Measurements from ENCODE around the gene PFN1. TPM values are rescaled to one million over a fixed set of nuclear protein-coding genes. Genes with fewer than 3 reads are reported as not detected.

The PFN1 gene
- 381 and 445 TPM in 2 replicates for total RNA-seq

DNA sequence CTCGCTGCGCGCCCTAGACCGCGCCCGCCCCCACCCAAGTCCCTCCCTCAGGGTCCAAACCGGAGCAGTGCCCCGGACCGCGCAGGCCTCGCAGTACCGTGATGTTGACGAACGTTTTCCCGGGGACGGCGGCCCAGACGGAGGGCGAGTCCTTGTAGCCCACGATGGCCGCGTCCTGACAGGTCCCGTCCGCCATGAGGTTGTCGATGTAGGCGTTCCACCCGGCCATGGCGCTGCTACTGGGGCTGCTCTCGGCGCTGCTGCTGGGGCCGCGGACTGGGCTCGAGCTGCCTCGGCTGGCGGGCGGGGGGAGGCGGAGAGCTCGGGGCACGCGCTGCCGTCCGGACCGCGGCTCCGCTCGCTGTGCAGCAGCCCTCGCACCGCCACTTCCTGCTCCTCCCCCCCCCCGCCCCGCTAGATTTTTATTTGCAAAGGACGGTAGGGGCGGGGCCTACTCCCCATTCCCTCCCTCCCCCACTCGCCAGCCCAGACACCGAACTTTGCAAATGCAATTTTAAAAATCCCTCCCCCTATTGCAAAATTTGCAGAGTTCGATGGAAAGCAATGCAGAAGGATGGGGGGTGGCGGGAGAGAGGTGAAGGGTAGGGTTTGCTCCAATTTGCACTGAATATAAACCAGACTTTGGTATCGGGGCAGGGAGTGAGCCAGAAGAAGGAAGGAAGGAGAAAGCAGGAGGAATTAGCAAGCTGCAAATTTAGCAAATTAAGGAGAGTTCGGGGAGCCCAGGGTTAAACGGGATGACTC lies at the start of gene PFN1:
TSS of gene PFN1 (minus strand) at position 365 of the 765 bp plus-strand sequence. CDS start at position 229, 136 bp downstream.

DNA sequence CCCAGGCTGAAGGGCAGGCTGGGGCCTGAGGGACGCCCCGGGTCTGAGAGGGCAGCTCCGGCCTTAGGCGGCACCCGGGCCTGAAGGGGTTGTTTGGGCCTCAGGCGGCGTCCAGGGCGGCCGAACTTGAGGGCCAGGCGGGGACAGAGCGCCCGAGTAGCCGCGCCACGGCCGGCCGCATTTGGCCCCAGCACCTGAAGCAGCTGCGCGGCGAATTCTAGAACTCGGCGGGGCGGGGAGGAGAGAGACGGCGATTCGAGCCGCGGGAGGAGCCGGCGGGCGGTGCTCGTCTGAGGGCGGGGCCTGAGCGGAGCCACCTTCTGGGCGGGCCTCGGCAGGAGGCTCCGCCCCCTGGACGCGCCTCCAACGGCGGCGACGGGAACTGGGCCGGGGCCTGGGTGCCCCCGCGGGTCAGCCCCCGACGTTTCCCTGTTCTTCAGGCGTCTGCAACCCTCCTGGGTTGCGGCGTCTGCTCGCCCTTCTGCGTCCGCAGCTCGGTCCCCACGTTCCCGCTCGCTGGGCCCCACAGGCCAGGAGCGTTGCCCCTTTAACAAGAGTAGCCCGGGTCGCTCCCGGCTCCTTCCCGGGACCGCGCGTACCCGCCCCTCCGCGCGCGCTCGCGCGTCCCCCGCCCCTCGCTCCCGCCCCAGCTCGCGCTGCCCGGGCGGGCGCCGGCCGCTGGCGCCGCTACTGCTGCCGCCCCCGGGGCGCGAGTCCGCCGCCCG lies 49.1 kb upstream of the PFN1 start, which contains the start of the genes INCA1 and KIF1C:
TSS of gene INCA1 (minus strand) at position 221 of the 725 bp plus-strand sequence. CDS start 3,085 bp downstream, outside the sequence.
TSS of gene KIF1C (plus strand) at position 649 of the 725 bp plus-strand sequence. CDS start 2,297 bp downstream, outside the sequence.

GRCh38 chr17:4986951-4987766 lies 38.8 kb upstream of the PFN1 start, which contains the start of gene CAMTA2:
CAMTA2 (minus strand) TSS chr17:4987675; CDS start chr17:4986222, 1,453 bp downstream.

DNA sequence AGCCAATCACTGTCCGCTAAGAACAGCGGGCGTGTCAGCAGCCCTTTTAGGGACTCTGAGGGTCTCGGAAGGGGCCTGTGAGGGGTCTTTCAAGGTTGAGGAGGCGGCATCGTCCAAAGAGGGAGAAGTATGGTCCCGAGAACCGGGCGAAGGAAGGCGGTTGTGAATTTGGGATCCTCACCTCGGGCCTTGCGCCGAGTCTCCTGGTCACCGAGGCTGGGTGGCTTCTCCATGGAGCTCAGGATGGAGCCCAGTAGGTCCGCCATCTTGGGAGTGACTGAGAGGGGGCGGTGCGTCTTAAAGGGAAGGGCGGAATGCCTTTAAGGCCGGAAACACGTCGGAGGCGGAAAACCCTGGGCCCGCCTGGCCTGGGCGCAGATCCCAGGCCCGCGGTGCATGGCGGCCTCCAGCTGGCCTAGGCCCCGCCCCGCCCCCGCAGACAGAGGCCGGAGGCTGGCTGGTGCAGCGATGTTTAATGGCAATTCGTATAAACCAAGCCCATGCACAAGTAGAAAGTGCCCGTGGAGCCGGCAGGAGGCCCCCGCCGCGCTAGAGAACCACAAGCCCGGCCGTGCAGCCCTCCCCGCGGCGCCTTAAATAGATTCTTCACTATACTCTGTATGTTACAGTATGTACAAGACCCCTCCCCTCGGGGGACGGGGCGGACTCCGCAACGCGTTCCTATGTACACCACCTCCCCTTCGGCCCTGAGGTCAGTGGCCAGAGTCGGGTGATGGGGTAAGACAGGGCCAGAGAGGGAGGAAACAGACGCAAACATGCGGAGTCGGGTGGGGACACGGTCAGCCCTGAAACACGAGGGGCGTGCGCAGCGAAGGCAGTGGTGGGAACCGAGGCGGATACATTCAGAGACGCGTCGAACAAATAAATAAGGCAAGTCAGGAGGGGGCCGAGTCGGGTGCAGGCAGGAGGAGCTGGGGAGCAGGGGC lies 19.5 kb upstream of the PFN1 start, which contains the start of gene SPAG7:
TSS of gene SPAG7 (minus strand) at position 279 of the 947 bp plus-strand sequence. CDS start at position 266, 13 bp downstream.

DNA sequence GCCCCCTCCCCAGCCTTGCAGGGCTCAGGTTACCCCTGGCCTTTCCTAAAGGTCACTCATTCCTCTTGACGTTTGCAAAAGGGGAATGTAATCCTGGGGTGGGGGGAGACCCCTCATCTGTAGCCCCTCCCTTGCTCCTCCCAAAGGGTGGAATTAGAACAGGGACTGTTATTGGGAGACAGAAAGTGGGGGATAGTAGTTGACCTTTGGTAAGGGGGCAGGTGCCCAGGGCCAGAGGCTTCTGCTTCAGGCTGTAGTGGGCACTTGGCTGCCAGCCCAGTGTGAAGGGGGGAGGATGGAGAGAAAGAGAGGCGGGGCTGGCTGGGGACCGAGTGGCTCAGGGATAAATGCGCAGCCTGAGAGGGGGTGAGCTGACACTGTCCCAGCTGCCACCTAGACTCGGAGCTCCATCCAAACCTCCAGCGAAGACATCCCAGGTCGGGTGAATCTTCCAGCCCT lies 2.4 kb upstream of the PFN1 start, which contains the start of gene ENO3:
TSS of gene ENO3 (plus strand) at position 374 of the 459 bp plus-strand sequence. CDS start 711 bp downstream, outside the sequence.

DNA sequence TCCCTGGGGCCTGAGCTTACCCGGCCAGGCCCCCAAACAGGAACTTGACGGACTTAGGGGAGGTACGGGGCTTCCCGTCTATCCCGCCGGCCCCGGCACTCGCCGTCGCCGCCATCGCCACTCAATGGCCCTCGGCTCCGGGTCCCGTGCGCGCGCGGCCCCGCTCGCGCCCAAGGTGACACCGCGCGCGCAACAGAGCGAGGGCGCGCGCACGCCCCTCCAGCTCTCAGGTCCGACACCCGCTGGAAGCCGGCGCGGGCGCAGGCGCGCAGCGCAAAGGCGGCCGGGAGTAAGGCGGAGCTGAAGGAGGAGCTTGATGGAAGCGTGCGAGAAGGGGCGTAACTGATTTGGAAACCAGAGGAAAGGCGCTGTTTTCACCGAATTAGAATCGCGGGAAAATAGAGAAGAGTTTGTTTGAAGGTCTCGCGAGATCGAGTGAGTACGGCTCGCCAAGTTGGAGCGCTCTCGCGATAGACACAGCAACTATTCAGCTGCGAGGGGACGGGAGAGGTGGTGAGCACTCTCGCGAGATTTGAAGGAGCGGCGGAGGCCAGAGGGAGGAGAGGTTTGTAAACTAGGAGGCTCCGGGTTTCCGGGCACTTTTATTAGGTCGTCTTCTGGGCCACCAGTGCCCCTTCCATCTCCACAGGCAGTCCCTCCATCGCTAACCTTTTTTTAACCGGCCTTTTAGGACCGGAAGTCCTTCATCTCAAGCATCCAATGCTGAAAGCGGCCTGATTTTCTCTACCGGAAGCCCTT lies 8.4 kb downstream of the PFN1 start, which contains the start of the genes RNF167 and SLC25A11:
TSS of gene RNF167 (plus strand) at position 473 of the 759 bp plus-strand sequence. CDS start 642 bp downstream, outside the sequence.
TSS of gene SLC25A11 (minus strand) at position 251 of the 759 bp plus-strand sequence. CDS start at position 115, 136 bp downstream.

DNA sequence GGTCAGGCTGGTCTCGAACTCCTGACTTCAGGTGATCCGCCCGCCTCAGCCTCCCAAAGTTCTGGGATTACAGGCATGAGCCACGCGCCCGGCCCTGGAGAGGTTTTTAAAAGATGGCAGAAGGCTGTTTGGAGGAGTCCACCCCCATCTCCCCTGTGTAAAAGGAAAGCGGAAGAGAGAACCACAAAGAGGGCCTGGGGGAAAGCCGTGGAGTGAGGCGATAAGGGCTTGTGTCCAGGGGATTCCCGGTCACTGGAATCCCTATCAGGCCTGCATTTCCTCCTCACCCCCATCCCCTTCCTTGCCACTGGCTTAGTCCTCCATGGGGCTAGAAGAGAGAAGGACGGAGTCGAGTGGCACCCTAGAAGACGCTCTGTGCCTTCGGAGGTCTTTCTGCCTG lies 16.4 kb downstream of the PFN1 start, which contains the start of gene GP1BA:
TSS of gene GP1BA (plus strand) at position 315 of the 400 bp plus-strand sequence. CDS start 328 bp downstream, outside the sequence.

DNA sequence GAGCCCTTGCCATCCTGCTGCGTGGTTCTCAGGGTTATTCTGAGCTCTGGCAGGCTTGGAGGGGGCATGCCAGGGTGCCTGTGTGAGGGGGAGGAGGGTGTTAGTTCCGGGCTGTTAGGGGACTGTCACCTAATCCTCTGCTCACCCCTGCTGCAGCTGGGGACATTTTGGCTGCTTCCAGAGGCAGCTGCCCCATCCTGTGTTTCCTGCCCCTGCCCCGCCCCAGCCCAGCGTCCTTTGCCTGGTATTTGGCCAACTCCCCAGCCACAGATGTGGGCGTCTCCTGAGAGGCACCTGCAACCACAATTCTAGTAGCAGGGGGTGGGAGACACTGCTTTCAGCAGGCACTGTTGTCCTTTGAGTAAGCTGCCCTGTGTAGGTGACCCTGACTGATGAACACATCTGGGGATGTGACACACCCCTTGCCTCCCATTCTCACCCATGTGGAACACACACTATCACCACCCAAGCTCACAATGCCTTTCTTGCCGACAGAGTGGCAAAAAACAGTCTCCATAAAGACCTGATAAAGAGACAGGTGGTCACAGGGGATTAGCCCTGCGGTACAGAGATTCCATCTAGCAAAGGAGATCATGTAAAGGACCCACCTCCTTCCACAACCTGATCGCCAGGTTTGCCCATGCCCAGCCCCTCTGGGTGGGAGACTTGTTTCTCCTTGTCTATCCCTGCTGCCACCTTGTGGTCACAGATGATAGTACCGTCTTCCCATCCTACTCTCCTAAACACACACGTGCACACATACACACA lies 45.1 kb downstream of the PFN1 start, which contains the start of gene CHRNE:
TSS of gene CHRNE (minus strand) at position 48 of the 768 bp plus-strand sequence. CDS start at position 13, 35 bp downstream.

DNA sequence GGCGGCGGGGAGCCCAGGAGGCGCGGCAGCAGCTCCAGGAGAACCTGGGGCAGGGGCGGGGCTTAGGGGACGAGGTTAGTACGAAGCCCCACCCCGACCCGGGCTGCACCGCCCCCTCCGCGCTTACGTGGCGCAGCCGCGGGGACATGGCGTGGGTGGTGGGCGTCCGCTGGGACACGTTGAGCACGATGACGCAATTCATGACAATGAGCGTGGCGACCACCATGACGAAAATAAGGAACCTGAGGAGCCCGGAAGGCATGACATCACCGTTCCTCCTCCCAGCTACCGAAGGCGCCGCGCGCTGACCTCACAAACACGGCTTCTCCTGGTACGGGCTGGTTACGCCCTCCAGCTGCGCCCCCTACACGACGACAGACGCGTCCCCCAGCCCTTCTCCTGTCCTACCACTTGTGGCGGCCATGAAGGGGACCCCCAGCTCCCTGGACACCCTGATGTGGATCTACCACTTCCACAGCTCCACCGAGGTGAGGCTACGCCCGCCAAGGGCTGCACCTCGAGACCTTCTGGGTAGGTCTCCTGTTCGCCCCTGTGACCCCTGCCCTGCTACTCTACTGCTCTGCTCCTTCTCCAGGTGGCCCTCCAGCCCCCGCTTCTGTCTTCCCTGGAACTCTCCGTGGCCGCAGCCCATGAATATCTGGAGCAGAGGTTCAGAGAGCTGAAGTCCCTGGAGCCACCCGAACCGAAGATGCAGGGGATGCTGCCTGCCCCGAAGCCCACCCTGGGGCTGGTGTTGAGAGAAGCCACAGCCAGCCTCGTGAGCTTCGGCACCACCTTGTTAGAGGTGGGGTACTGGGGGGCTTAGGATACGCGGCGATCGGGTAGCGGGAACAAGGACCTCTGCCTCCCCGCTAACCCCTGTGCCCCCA lies 48.7 kb downstream of the PFN1 start, which contains the start of gene C17orf107:
TSS of gene C17orf107 (plus strand) at position 196 of the 890 bp plus-strand sequence. CDS start at position 423, 227 bp downstream.

Other genes starting within 250 kb of the PFN1 start
- 9.0 and 11.9 TPM in 2 replicates for gene PELP1, start 244.4 kb downstream of the PFN1 start, total RNA-seq
- gene ARRB2, start 237.9 kb downstream of the PFN1 start, total RNA-seq = 2.1 and 3.2 TPM in 2 replicates
- gene MED11, start 217.1 kb downstream of the PFN1 start, total RNA-seq = 10.4 and 16.5 TPM in 2 replicates
- gene ZMYND15, start 208.7 kb downstream of the PFN1 start, total RNA-seq = 0.09 and 0.14 TPM in 2 replicates
- 1.8 and 2.1 TPM in 2 replicates for gene CXCL16, start 208.6 kb downstream of the PFN1 start, total RNA-seq
- gene TM4SF5, start 176.6 kb downstream of the PFN1 start, total RNA-seq = not detected in 2 replicates
- 0.74 and 3.3 TPM in 2 replicates for gene VMO1, start 162.2 kb downstream of the PFN1 start, total RNA-seq
- not detected in 2 replicates for gene GLTPD2, start 159.6 kb downstream of the PFN1 start, total RNA-seq
- 164 and 179 TPM in 2 replicates for gene PSMB6, start 152.4 kb downstream of the PFN1 start, total RNA-seq
- 14.2 and 15.8 TPM in 2 replicates for gene PLD2, start 141.4 kb downstream of the PFN1 start, total RNA-seq
- gene MINK1, start 115.2 kb downstream of the PFN1 start, total RNA-seq = 17.1 and 21.0 TPM in 2 replicates
- gene C17orf107, start 49.0 kb downstream of the PFN1 start, total RNA-seq = 4.3 and 6.1 TPM in 2 replicates
- 0.14 and 1.4 TPM in 2 replicates for gene CHRNE, start 45.4 kb downstream of the PFN1 start, total RNA-seq
- gene GP1BA, start 16.3 kb downstream of the PFN1 start, total RNA-seq = not detected in 2 replicates
- gene SLC25A11, start 8.5 kb downstream of the PFN1 start, total RNA-seq = 51.8 and 62.5 TPM in 2 replicates
- gene RNF167, start 8.3 kb downstream of the PFN1 start, total RNA-seq = 12.2 and 15.3 TPM in 2 replicates
- gene ENO3, start 2.6 kb upstream of the PFN1 start, total RNA-seq = 1.6 and 2.6 TPM in 2 replicates
- 50.8 and 60.6 TPM in 2 replicates for gene SPAG7, start 19.3 kb upstream of the PFN1 start, total RNA-seq
- gene CAMTA2, start 39.1 kb upstream of the PFN1 start, total RNA-seq = 6.8 and 6.9 TPM in 2 replicates
- 0.37 and 0.57 TPM in 2 replicates for gene INCA1, start 49.0 kb upstream of the PFN1 start, total RNA-seq
- gene KIF1C, start 49.4 kb upstream of the PFN1 start, total RNA-seq = 77.7 and 97.3 TPM in 2 replicates
- gene SLC52A1, start 86.9 kb upstream of the PFN1 start, total RNA-seq = 0.14 TPM in 1 of 2 replicates, not detected in the other
- 1.0 and 1.3 TPM in 2 replicates for gene ZFP3, start 129.9 kb upstream of the PFN1 start, total RNA-seq
- 5.3 and 6.6 TPM in 2 replicates for gene ZNF232, start 163.3 kb upstream of the PFN1 start, total RNA-seq
- under 0.01 TPM in 1 of 2 replicates, not detected in the other for gene USP6, start 167.5 kb upstream of the PFN1 start, total RNA-seq
- 6.0 and 7.0 TPM in 2 replicates for gene ZNF594, start 243.3 kb upstream of the PFN1 start, total RNA-seq

Measured in smooth muscle cell of bladder (primary cell).